GM10266 (cell line): Measurements from ENCODE around the gene TEPSIN.

ENCODE experiments used
- DNase-seq: peaks from one replicate; pipeline ENCODE4 v3.0.0; 2012; ENCODE audit errors: extremely low spot score
- TF ChIP-seq, protein P1 (sequence below): IDR thresholded peaks from 2 replicates; pipeline ENCODE4 v1.5.1; 2012; ENCODE audit warnings: mild to moderate bottlenecking, low read depth; ENCODE audit not compliant: control insufficient read depth, insufficient read depth; ENCODE audit errors: missing control alignments

Gene TEPSIN

DNA sequence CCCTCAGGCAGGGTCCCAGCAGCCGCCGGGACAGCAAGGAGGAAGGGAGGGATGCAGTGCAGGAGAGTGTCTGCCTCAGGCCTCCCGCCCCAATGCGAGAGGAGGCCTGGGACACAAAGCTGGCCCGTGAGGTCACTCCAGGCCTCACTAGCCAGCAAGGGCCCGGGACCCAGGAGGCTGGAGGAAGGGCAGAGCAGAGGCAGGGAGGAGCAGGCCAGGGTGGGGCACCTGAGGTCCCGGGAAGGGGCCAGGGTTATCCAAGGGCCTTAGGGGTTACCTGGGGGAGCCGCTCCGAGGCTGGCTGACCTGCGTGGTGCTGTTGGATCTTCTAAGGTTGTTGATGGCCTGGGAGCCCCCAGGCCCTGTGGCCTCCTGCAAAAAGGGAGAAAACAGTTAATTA lies 30.2 kb downstream of the TEPSIN start:
- TF ChIP-seq, protein P1, sequence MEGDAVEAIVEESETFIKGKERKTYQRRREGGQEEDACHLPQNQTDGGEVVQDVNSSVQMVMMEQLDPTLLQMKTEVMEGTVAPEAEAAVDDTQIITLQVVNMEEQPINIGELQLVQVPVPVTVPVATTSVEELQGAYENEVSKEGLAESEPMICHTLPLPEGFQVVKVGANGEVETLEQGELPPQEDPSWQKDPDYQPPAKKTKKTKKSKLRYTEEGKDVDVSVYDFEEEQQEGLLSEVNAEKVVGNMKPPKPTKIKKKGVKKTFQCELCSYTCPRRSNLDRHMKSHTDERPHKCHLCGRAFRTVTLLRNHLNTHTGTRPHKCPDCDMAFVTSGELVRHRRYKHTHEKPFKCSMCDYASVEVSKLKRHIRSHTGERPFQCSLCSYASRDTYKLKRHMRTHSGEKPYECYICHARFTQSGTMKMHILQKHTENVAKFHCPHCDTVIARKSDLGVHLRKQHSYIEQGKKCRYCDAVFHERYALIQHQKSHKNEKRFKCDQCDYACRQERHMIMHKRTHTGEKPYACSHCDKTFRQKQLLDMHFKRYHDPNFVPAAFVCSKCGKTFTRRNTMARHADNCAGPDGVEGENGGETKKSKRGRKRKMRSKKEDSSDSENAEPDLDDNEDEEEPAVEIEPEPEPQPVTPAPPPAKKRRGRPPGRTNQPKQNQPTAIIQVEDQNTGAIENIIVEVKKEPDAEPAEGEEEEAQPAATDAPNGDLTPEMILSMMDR = no peak
- DNase-seq = no peak

DNA sequence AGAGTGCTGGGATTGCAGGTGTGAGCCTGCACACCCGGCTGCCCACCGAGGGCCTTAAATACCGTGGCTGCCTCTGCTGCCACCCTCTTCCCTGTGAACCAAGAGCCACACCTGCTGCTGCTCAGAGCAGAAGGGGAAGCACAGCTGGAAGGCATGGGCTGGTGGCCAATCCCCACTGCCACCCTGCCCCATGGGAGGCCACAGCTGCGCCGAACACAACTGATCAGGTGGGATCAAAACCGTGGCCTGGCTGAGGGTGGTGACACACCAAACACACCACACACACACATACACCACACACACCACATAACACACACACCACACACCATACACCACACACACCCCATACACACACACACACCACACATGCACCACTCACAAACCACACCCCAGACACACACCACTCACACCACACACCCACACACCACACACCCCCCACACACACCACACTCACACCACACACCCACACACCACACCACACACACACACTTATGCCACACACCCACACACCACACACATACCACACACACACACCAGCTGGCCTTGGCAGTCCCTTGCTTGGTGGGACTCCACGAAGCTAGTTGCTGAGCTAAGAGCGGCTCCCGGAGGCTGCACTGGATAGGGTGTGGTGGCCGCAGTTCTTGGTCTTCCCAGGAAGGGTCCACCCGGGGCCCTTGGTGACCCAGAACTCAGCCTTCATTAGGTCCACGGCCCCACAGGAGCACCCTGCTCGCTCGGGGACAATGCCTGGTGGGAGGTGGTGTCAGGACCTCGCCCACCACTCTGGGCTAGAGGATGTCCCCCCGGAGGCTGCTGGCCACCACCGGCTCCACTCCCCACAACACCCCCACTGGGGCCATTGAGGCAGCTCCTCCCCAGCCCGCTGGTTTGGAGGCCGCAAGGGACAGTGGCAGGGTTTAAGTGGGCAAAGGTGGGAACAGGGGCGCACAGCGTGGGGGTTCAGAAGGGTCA lies 31.0 kb downstream of the TEPSIN start:
- no peak for DNase-seq

DNA sequence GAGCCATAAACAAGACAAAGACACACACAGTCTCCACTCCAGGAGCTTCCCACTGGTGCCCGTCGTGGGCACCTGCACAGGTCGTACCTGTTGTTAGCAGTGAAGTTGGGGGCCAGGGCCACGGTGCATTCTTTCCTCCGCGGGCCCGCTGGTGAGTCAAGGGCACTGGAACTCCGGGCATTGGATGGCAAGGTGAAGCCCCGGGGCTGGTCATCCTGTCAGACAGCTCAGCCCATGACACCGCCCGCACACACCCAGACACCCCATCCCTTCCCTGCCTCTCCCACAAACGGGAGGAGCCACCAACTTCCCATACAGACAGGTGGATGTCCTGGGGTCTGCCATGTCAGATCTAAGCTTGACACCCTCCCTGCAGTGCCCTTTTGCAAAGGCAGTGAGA lies 32.2 kb downstream of the TEPSIN start:
- TF ChIP-seq, protein P1 = no peak

More for the DNA sequence above, 31.0 kb downstream of the TEPSIN start:
- TF ChIP-seq, protein P1 = no peak

DNA sequence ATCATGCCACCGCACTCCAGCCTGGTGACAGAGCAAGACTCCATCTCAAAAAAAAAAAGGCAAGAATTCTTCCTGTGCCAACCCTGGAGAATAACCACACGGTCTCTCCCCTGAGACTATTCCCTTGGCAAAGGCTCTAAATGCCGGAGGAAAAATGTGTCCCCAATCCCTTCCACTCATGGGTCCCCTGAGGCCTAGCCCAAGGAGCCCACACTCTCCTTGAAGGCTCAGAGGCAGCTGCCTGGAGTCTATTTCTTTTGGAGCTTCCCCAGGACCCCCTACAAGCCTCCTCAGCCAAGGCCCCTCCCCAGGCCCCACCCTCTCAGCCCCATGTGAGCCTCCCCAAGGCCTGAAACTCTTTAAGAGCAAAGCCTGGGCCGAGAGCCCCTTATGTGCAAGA lies 32.7 kb downstream of the TEPSIN start:
- DNase-seq = no peak
- TF ChIP-seq, protein P1 = no peak

More for the DNA sequence above, 32.2 kb downstream of the TEPSIN start:
- DNase-seq = no peak

DNA sequence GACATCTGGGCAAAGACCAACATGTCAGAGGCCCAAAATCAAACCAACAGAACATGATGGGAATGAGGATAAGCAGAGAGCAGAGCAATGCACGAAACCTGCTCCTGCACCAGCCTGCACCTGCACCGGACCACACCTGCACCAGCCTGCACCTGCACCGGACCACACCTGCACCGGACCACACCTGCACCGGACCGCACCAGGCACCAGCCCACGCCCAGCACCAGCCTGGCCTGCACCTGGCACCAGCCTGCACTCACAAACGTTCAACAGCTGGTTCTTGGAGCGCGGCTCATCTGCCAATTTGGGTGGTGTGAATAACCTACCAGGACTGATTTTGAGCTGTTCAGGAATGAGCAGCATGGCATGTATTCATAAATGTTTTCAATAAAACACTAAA lies 34.3 kb downstream of the TEPSIN start:
- TF ChIP-seq, protein P1 = no peak
- no peak for DNase-seq

DNA sequence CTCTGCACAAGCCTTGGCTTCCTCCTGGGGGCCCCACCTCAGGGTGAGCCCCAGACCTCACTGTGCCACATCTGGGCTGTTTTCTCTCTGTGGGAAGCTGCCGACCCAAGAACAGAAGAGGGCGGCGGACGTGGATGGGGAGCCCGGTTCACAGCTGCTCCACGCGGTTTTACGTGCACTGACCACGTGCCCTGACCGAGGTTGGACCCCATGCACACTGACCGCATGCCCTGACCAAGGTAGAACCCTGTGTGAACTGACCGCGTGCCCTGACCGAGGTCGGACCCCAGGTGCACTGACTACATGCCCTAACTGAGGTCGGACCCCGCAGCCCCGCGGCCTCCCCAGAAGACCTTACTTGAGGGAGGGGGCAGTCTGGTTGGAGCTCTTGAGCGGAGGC lies 35.7 kb downstream of the TEPSIN start:
- TF ChIP-seq, protein P1 = no peak

DNA sequence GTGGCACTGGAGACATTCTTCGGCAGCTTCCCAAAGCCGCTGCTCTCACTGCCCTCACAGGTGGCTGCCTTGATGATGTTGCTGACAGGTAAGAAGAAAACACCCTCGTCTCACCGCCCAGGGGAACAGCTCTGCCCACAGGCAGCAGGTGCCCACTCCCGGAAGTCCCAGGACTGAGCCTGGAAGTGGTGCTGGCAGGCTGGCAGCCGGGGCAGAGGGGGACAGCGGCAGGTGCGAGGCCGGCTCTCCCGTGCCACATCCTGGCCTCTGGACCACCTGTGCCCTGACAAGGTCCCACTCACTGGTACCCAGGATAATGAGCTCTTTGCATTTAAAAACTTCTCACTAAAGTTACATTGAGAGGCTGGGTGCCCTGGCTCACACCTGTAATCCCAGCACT lies 36.5 kb downstream of the TEPSIN start:
- DNase-seq = no peak
- TF ChIP-seq, protein P1 = no peak

More for the DNA sequence above, 35.7 kb downstream of the TEPSIN start:
- no peak for DNase-seq
